Spleen (tissue), 13 donors: Measurements from ENCODE around the gene TMEM204. TPM values are rescaled to one million over a fixed set of nuclear protein-coding genes. Genes with fewer than 3 reads are reported as not detected.

Experiments
- DNase-seq: peaks from one replicate; pipeline ENCODE4 v3.0.0-alpha.2; 2020
- H3K27ac ChIP-seq, 8 donors: fragments of 200-600 bp; sonication (generic) in 7 of 8; 1 replicate in 4 of 8; 2 replicates in 4 of 8; pipeline versions ENCODE4 v1.5.0 to v1.8.0; 2016 to 2021; ENCODE audit warnings: inconsistent platforms in 4 of 8, mild to moderate bottlenecking in 4 of 8, moderate library complexity in 1 of 8
- H3K27me3 ChIP-seq, 7 donors: fragments of 200-600 bp; sonication (generic) in 6 of 7; replicated peaks in 1 of 7; 1 replicate in 4 of 7; 2 replicates in 3 of 7; pipeline versions ENCODE4 v1.5.0 to v1.8.0; 2016 to 2021; ENCODE audit warnings: inconsistent platforms in 3 of 7, mild to moderate bottlenecking in 1 of 7
- H3K36me3 ChIP-seq, 6 donors: fragments of 200-600 bp; sonication (generic) in 5 of 6; 1 replicate in 4 of 6; 2 replicates in 2 of 6; pipeline versions ENCODE4 v1.5.0 to v1.8.0; 2016 to 2021; ENCODE audit warnings: inconsistent platforms in 2 of 6
- H3K4me1 ChIP-seq, 6 donors: fragments of 200-600 bp; sonication (generic) in 5 of 6; 1 replicate in 3 of 6; 2 replicates in 3 of 6; pipeline versions ENCODE4 v1.5.0 to v1.8.0; 2016 to 2021; ENCODE audit warnings: inconsistent platforms in 3 of 6
- H3K4me3 ChIP-seq, 8 donors: fragments of 200-600 bp; sonication (generic) in 7 of 8; 1 replicate in 4 of 8; 2 replicates in 4 of 8; pipeline versions ENCODE4 v1.5.0 to v1.8.0; 2016 to 2021; ENCODE audit warnings: inconsistent platforms in 4 of 8, mild to moderate bottlenecking in 4 of 8, moderate library complexity in 2 of 8
- H3K9me3 ChIP-seq, 8 donors: fragments of 200-600 bp; sonication (generic) in 7 of 8; 1 replicate in 4 of 8; 2 replicates in 4 of 8; pipeline versions ENCODE4 v1.5.0 to v1.8.0; 2016 to 2021; ENCODE audit warnings: inconsistent platforms in 4 of 8
- CTCF ChIP-seq, 11 experiments: fragments of 200-600 bp in 7 of 11; fragments of 450-650 bp in 4 of 11; sonication (generic) in 4 of 11; IDR thresholded peaks in 8 of 11; conservative IDR thresholded peaks in 3 of 11; 1 replicate in 7 of 11; 2 replicates in 4 of 11; pipeline versions ENCODE4 v1.4.0 to v1.8.0; 2016 to 2021; ENCODE audit warnings: antibody characterized with exemption in 11 of 11, inconsistent platforms in 4 of 11, mild to moderate bottlenecking in 1 of 11
- POLR2A ChIP-seq, 3 donors: fragments of 450-650 bp; IDR thresholded peaks; one replicate each; pipeline ENCODE4 v1.5.1; 2017; ENCODE audit warnings: antibody characterized with exemption in 3 of 3, mild to moderate bottlenecking in 1 of 3
- POLR2AphosphoS5 ChIP-seq, 3 donors: sonication (generic); formaldehyde crosslinking; IDR thresholded peaks; one replicate each; pipeline ENCODE4 v1.5.1; 2017; ENCODE audit warnings: antibody characterized with exemption in 3 of 3
- WGBS, 5 donors: extraction: QIAGEN DNeasy Blood & Tissue Kit in 3 of 5; methylation state at CpG; one replicate each; pipeline versions ENCODE4 v1.1.5 to v1.1.7; 2013 to 2018; 5-methylcytosine and 5-hydroxymethylcytosine counted together
- intact Hi-C: fragments of 100-400 bp; cut with DNase I; formaldehyde crosslinking; loops from one replicate; pipeline ENCODE4 v1.15.0; 2023; ENCODE audit warnings: low total_unique reads
- long read RNA-seq, 2 donors: transcript quantifications; one replicate each; lab custom pipeline, GENCODE V29; 2026
- polyA plus RNA-seq, 3 donors: library from polyadenylated mRNA; stranded (reverse); fragments of 200-250 nt; gene quantifications; one replicate each; pipeline ENCODE4 v1.2.1, GENCODE V29; 2013
- total RNA-seq, 7 donors: library from RNA; depleted of rRNA in 3 of 7; stranded (reverse); fragments of >200 nt in 3 of 7; fragmentation: NEBNext Ultra II Directional in 4 of 7; extraction: Animal tissue kit (Norgen Biotek cat#: 25700) in 4 of 7; gene quantifications; one replicate each; pipeline versions ENCODE4 v1.1.0 to v1.2.1, GENCODE V29; 2016 to 2021
- donor health status: healthy with polysubstance abuse.
- donor health status: DM: no; HTN: no; CAD: no; lungs with moderate emphysema.
- donor health status: DM: no; HTN: no; CAD: no.
- donor health status: Bipolar disorder and iron deficiency.
- donor health status: healthy.
- donor health status: DM: no; HTN: no; CAD: no.
- donor health status: DM: yes; HTN: yes; CAD: no.

TMEM204 gene
- total RNA-seq, result 10 to 100 TPM; 12.6 to 47.1 (median 26.9) TPM
- polyA plus RNA-seq, result 10 to 100 TPM; 10.1 to 21.0 (median 13.6) TPM
- long read RNA-seq, donor 1, transcript TMEM204-202 (3 exons, 1,938 nt), result major isoform, 20 of 20 reads
- long read RNA-seq, donor 1, partial matches to known transcripts, result 0 of 20 reads
- long read RNA-seq, donor 1, other reads (novel, unspliced or antisense), result 0 of 20 reads
- long read RNA-seq, donor 2, transcript TMEM204-202 (3 exons, 1,938 nt), result major isoform, 9 of 9 reads
- long read RNA-seq, donor 2, partial matches to known transcripts, result 0 of 9 reads
- long read RNA-seq, donor 2, other reads (novel, unspliced or antisense), result 0 of 9 reads

- 7 to 13% (median 12%) methylated on average over 13 to 27 of the region's 27 CpGs for WGBS, 5 donors
- intact Hi-C loops, result no loop called here
- TF ChIP-seq POLR2A (IDR thresholded peaks at IDR 0.05) (peak in 2 of 3 donors; percentile 52 to 66), CTCF (IDR thresholded peaks at IDR 0.05 in 8 of 11, conservative IDR thresholded peaks at IDR 0.05 in 3 of 11) (no peak), POLR2AphosphoS5 (IDR thresholded peaks at IDR 0.05) (peak; percentile 86 to 92 (median 89))
- H3K36me3 ChIP-seq, result peaks cover 0 to 32% (median 11%) of the 10 kb centered on the region in 6 donors
- peaks cover 0 to 22% (median 5%) of the 10 kb centered on the region in 7 donors for H3K27me3 ChIP-seq
- H3K4me1 ChIP-seq, result peaks cover 34 to 93% (median 74%) of the 10 kb centered on the region in 6 donors
- DNase-seq, result peak; percentile 86
- peak within 1 kb of the TSS; percentile 79 to 95 (median 90) for H3K27ac ChIP-seq
- no peaks in the 10 kb centered on the region for H3K9me3 ChIP-seq
- peak within 1 kb of the TSS; percentile 50 to 86 (median 62) for H3K4me3 ChIP-seq
Observed at GRCh38 chr16:1533443-1533951, at the start of gene TMEM204. TSS of gene TMEM204 (plus strand) at chr16:1533666. CDS start at chr16:1534276, 610 bp downstream.

- Histone ChIP-seq H3K27me3 (no peaks in the 10 kb centered on the region), H3K4me3 (no peak overlapping the region), H3K27ac (no peak overlapping the region), H3K4me1 (peaks cover 0 to 29% (median 1%) of the 10 kb centered on the region in 6 donors), H3K36me3 (no peaks in the 10 kb centered on the region), H3K9me3 (no peaks in the 10 kb centered on the region)
- TF ChIP-seq CTCF (IDR thresholded peaks at IDR 0.05 in 8 of 11, conservative IDR thresholded peaks at IDR 0.05 in 3 of 11) (no peak), POLR2AphosphoS5 (IDR thresholded peaks at IDR 0.05) (no peak), POLR2A (IDR thresholded peaks at IDR 0.05) (no peak)
- 92 to 97% (median 92%) methylated on average over 27 to 40 of the region's 40 CpGs for WGBS, 5 donors
- intact Hi-C loops, result no loop called here
- DNase-seq, result peak; percentile 66
Observed at GRCh38 chr16:1485847-1486496, 47.5 kb upstream of the TMEM204 start.

GRCh38 chr16:1486551-1487390 lies 46.7 kb upstream of the TMEM204 start:
- DNase-seq, result no peak
- Histone ChIP-seq H3K9me3 (no peaks in the 10 kb centered on the region), H3K27ac (peak overlapping the region in 4 of 8 donors; percentile 55 to 63 (median 58)), H3K4me1 (peaks cover 0 to 21% (median 0%) of the 10 kb centered on the region in 6 donors), H3K27me3 (no peaks in the 10 kb centered on the region), H3K36me3 (no peaks in the 10 kb centered on the region), H3K4me3 (no peak overlapping the region)
- intact Hi-C loops, result no loop called here
- TF ChIP-seq POLR2AphosphoS5 (IDR thresholded peaks at IDR 0.05), result no peak
- no peak for TF ChIP-seq POLR2A (IDR thresholded peaks at IDR 0.05)
- TF ChIP-seq CTCF (IDR thresholded peaks at IDR 0.05 in 8 of 11, conservative IDR thresholded peaks at IDR 0.05 in 3 of 11), result no peak
- WGBS, 5 donors, result 87 to 90% (median 88%) methylated on average over 26 to 33 of the region's 33 CpGs
